Epithelial cell of umbilical artery (primary cell): ENCODE results near the gene TMC4. TPM values are rescaled to one million over a fixed set of nuclear protein-coding genes. Genes with fewer than 3 reads are reported as not detected.

Experiments used
- total RNA-seq: library from RNA; depleted of rRNA; stranded (reverse); fragments of >200 nt; gene quantifications from 2 replicates; pipeline ENCODE4 v1.2.3, GENCODE V29; 2014

The TMC4 gene, protein sequence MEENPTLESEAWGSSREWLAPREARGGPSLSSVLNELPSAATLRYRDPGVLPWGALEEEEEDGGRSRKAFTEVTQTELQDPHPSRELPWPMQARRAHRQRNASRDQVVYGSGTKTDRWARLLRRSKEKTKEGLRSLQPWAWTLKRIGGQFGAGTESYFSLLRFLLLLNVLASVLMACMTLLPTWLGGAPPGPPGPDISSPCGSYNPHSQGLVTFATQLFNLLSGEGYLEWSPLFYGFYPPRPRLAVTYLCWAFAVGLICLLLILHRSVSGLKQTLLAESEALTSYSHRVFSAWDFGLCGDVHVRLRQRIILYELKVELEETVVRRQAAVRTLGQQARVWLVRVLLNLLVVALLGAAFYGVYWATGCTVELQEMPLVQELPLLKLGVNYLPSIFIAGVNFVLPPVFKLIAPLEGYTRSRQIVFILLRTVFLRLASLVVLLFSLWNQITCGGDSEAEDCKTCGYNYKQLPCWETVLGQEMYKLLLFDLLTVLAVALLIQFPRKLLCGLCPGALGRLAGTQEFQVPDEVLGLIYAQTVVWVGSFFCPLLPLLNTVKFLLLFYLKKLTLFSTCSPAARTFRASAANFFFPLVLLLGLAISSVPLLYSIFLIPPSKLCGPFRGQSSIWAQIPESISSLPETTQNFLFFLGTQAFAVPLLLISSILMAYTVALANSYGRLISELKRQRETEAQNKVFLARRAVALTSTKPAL
- 0.32 TPM in 1 of 2 replicates, not detected in the other for total RNA-seq

GRCh38 chr19:54172471-54173358 is at the start of gene TMC4:
Gene TMC4 (minus strand): TSS chr19:54173160. CDS start chr19:54173117, 43 bp downstream.

DNA sequence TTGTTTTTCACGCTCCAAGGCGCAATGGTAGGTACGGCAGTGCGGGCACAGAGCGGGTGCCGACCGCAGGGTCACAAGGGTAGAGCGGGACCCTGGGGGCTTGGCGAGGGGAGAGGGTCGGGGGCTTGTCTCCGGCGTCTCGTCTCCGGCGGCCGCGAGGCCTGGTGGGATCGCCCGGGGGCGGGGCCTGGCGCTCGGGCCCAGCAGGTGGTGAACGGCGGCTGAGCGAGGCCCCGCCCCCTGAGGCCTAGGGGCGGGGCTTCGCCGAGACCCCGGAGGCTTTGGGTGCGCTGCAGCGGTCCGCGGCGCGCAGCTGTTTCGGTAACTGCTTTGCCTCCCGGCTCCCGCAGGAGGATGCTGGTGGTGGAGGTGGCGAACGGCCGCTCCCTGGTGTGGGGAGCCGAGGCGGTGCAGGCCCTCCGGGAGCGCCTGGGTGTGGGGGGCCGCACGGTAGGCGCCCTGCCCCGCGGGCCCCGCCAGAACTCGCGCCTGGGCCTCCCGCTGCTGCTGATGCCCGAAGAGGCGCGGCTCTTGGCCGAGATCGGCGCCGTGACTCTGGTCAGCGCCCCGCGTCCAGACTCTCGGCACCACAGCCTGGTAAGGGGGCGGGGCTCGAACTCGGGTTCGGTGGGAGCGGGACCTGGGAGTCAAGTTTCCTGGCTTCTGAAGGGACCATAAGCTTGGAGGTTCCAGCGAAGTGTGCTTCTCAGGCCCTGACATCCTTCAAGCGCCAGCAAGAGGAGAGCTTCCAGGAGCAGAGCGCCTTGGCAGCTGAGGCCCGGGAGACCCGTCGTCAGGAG is 18.3 kb upstream of the TMC4 start, which contains the start of gene TSEN34:
Gene TSEN34 (plus strand): TSS at position 298 of the 800 bp plus-strand sequence. CDS start 57 bp downstream, at position 355.

DNA sequence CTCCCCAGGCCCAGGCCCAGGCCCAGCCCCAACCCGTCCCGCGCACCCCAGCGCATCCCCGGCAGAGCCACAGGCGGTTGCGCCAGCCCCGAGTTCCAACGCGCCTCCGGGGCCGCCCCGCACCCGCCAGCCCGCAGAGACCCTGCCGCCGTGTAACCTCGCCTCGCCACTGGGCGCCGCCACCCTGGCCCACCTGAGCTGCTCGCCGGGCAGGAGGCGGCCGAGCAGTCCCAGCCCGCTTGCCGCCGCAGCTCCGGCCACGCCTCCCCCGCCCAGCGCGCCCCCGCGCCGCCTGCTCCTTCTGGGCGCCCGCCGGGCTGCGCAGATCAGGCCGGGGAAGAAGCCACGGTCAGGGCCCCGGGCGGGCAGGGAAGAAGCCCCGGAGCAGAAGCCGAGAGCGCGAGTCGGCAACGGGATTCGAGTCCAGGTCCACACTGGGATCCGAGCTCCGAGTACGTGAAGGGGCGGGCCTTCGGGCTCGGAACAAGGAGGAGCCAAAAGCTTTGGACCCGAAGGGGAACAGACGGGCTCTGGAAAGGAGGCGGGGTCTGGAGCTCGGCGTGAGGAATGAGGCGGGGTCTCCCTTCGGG is 16.3 kb upstream of the TMC4 start, which contains the start of gene MBOAT7:
Gene MBOAT7 (minus strand): TSS at position 436 of the 590 bp plus-strand sequence. CDS start 1,072 bp downstream, outside the sequence.

DNA sequence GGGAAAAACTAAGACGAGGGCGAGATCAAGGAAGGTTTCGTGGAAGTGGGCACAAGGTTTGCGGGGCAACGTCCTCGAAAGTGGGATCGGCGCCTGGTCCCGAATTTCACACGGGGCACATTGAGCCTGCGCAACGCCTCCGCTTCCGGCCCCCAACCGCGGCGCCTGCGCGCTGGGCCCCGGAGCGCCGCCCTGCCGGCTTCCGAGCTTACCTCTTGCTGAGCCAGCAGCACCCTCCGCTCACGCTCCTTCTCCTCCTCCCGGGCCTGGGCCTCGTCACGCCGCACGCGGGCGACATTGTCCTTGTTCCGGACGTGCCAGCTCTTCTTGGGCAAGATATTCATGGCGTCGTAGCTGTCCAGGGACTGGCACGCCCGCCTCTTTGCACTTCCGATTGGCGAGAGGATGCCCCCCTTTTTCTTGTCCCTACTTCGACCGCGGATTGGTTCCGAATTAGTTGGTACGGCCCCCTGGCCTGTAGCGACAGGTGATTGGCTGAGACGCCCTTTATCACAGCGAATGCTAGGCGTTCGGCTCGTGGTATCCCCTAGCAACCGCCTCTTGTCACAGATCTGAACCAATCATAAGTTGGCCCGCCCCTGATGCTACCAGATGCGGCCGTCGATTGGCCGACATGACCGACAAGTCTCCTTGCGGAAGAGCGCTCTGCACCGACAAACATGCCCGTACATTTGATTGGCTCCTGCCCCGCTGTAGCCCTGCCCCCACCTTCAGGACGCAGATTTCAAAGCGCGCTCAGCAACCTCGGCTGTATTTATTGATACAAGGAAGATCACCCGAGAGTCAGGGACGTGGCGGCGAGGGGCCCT is 13.4 kb downstream of the TMC4 start, which contains the start of gene LENG1:
Gene LENG1 (minus strand): TSS at position 370 of the 830 bp plus-strand sequence. CDS start 26 bp downstream, at position 344.

DNA sequence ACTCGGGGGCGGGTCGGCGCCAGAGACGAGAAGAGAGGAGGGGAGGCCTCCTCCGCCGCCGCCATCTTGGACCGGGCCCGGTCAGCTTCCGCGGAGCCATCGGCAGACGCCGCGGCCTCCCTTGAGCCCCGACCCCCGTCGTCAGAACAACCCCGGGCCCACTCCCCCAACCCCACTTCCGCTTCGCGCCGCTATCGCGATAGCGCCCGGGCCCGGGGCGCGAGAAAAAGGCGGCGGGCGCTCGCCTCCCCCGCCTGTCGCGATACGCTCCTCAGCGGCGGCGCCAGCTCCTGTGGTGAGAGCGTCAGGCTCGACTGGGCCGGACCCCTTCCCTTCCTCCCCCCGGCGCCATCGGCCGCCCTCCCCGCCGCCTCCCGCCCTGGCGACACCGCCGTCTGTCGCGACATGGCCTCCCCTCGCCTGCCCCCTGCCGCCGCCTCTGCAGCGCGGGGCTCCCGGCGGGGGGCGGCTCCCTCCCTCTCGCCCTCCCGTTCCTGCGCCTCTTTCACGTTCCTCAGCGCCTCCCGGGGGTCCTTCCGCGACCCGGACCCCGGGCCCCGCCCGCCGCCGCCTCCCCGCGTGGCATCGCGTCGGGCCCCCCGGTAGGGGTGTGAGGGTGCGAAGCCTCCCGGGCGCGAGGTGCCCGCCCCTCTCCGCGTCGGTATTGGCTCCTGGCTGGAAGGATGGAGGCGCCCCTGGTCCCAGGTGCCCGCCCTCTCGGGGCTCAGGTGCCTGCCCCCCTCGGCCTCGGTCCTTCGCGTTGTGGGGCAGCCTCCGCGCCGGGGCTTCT is 35.1 kb downstream of the TMC4 start, which contains the start of gene CNOT3:
Gene CNOT3 (plus strand): TSS at position 64 of the 790 bp plus-strand sequence. CDS start 5,217 bp downstream, outside the sequence.

DNA sequence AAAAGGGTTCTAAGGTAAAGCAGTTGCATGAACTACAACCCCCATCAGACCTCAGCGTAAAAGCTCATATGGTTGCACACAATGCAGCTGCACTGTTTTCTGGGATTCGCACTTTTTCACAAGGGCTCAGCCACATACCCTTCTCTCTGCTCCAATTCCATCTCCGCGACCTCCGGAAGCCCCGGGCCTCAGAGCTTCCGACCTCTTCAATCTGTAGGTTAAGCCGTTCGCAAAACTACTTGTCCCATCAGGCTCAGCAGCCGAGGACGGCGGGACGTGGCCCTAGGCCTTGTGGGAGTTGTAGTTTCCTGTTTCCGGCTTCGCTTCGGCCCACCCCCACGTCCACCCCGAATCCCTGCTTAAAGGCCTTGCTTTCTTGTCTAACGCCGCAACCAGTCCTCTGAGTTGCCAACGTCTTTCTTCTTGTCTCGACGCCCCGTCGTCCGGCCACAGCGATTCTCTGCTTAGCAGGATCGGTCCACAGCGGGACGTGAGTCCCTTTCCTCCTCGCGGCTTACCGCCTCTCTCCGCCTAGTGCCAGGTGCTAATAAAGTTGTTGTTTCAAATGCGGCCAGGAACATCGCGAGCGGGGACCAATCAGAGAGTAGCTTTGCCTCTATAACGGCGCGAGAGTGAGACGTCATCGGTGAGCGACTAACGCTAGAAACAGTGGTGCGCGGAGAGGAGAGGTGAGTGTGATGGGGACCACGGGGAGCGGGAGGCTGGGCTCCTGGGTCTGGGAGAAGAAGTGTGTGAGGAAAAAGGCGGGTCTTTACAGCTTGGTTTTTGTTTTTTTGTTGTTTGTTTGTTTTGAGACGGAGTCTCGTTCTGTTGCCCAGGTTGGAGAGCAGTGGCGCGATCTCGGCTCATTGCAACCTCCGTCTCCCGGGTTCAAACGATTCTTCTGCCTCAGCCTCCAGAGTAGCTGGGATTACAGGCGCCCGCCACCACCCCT is 57.6 kb downstream of the TMC4 start, which contains the start of the genes PRPF31 and TFPT:
Gene PRPF31 (plus strand): TSS at position 646 of the 955 bp plus-strand sequence. CDS start 2,525 bp downstream, outside the sequence.
Gene TFPT (minus strand): TSS at position 549 of the 955 bp plus-strand sequence. CDS start 388 bp downstream, at position 161.

Other genes with a start within 250 kb of the TMC4 start
- gene CACNG8, start 210.2 kb downstream of the TMC4 start, total RNA-seq: 0.61 and 0.65 TPM in 2 replicates
- 2.6 and 3.2 TPM in 2 replicates for gene CACNG6, start 181.5 kb downstream of the TMC4 start, total RNA-seq
- not detected in 2 replicates for gene VSTM1, start 109.3 kb downstream of the TMC4 start, total RNA-seq
- gene TARM1, start 91.8 kb downstream of the TMC4 start, total RNA-seq: not detected in 2 replicates
- not detected in 2 replicates for gene OSCAR, start 72.4 kb downstream of the TMC4 start, total RNA-seq
- 9.4 and 18.2 TPM in 2 replicates for gene NDUFA3, start 70.3 kb downstream of the TMC4 start, total RNA-seq
- gene TFPT, start 57.5 kb downstream of the TMC4 start, total RNA-seq: 36.6 and 40.0 TPM in 2 replicates
- 75.7 and 92.9 TPM in 2 replicates for gene PRPF31, start 57.4 kb downstream of the TMC4 start, total RNA-seq
- gene CNOT3, start 35.4 kb downstream of the TMC4 start, total RNA-seq: 9.1 and 9.3 TPM in 2 replicates
- gene LENG1, start 13.4 kb downstream of the TMC4 start, total RNA-seq: 7.8 and 12.2 TPM in 2 replicates
- 45.1 and 83.9 TPM in 2 replicates for gene MBOAT7, start 16.4 kb upstream of the TMC4 start, total RNA-seq
- 60.0 and 74.1 TPM in 2 replicates for gene TSEN34, start 18.1 kb upstream of the TMC4 start, total RNA-seq
- 2,242 and 2,420 TPM in 2 replicates for gene RPS9, start 27.7 kb upstream of the TMC4 start, total RNA-seq
- not detected in 2 replicates for gene LILRB3, start 49.8 kb upstream of the TMC4 start, total RNA-seq
- under 0.01 TPM in 1 of 2 replicates, not detected in the other for gene LILRA6, start 69.6 kb upstream of the TMC4 start, total RNA-seq
- not detected in 2 replicates for gene LILRB5, start 84.1 kb upstream of the TMC4 start, total RNA-seq
- gene LILRB2, start 108.0 kb upstream of the TMC4 start, total RNA-seq: not detected in 2 replicates
- not detected in 2 replicates for gene LILRA5, start 140.0 kb upstream of the TMC4 start, total RNA-seq
- gene LILRA4, start 166.0 kb upstream of the TMC4 start, total RNA-seq: not detected in 2 replicates
- not detected in 2 replicates for gene LAIR1, start 191.8 kb upstream of the TMC4 start, total RNA-seq
- gene TTYH1, start 242.3 kb upstream of the TMC4 start, total RNA-seq: not detected in 2 replicates